Activated naive CD8-positive, alpha-beta T cell (primary cell): ENCODE data around the gene GAP43.

ENCODE experiments used
- H3K27ac Mint-ChIP-seq: one replicate; pipeline ENCODE4 v1.8.0; 2021; ENCODE audit warnings: mixed read lengths
- H3K27me3 Mint-ChIP-seq: one replicate; pipeline ENCODE4 v1.8.0; 2021; ENCODE audit warnings: mixed read lengths
- H3K36me3 Mint-ChIP-seq: one replicate; pipeline ENCODE4 v1.8.0; 2021; ENCODE audit warnings: mixed read lengths
- H3K4me1 Mint-ChIP-seq: one replicate; pipeline ENCODE4 v1.8.0; 2021; ENCODE audit warnings: low read depth, mixed read lengths
- H3K4me3 Mint-ChIP-seq: one replicate; pipeline ENCODE4 v1.8.0; 2021; ENCODE audit warnings: mild to moderate bottlenecking, mixed read lengths
- H3K9me3 Mint-ChIP-seq: one replicate; pipeline ENCODE4 v1.8.0; 2021; ENCODE audit warnings: low read depth, mixed read lengths

The GAP43 gene

GRCh38 chr3:115644391-115644790 lies 21.1 kb downstream of the GAP43 start:
- Mint-ChIP-seq H3K27me3 (peaks cover 11% of the 10 kb centered on the region), H3K4me3 (no peak overlapping the region), H3K36me3 (no peaks in the 10 kb centered on the region), H3K4me1 (no peaks in the 10 kb centered on the region), H3K27ac (no peak overlapping the region), H3K9me3 (no peaks in the 10 kb centered on the region)

- H3K9me3 Mint-ChIP-seq, result no peaks in the 10 kb centered on the region
- no peak overlapping the region for H3K27ac Mint-ChIP-seq
- H3K27me3 Mint-ChIP-seq, result peaks cover 13% of the 10 kb centered on the region
- H3K36me3 Mint-ChIP-seq, result no peaks in the 10 kb centered on the region
- H3K4me3 Mint-ChIP-seq, result no peak overlapping the region
- no peaks in the 10 kb centered on the region for H3K4me1 Mint-ChIP-seq
Observed at GRCh38 chr3:115646027-115646690, 22.8 kb downstream of the GAP43 start.

- no peaks in the 10 kb centered on the region for H3K9me3 Mint-ChIP-seq
- H3K4me1 Mint-ChIP-seq, result no peaks in the 10 kb centered on the region
- H3K4me3 Mint-ChIP-seq, result no peak overlapping the region
- H3K27ac Mint-ChIP-seq, result no peak overlapping the region
- no peaks in the 10 kb centered on the region for H3K36me3 Mint-ChIP-seq
- H3K27me3 Mint-ChIP-seq, result peaks cover 19% of the 10 kb centered on the region
Observed at GRCh38 chr3:115648559-115648958, 25.2 kb downstream of the GAP43 start.

DNA sequence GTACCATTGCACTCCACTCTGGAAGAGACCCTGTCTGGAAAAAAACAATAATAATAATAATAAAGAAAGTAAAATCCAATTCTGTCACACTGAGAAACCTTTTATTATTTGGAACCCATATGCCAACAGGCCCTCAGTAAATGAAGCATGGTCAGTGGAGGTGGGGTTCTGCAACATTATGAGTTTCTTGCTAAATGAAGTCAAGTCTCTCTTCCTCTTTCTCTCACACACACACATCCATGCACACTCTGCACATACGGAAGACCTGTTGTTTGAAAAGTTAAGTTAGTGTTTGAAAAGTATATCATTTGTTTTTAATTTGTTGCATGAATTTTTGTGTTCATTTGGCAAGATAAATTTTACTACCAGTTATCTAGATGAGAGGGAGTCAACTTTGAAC lies 27.8 kb downstream of the GAP43 start:
- Mint-ChIP-seq H3K36me3 (no peaks in the 10 kb centered on the region), H3K4me3 (no peak overlapping the region), H3K27me3 (peaks cover 16% of the 10 kb centered on the region), H3K27ac (no peak overlapping the region), H3K4me1 (peaks cover 3% of the 10 kb centered on the region), H3K9me3 (no peaks in the 10 kb centered on the region)

DNA sequence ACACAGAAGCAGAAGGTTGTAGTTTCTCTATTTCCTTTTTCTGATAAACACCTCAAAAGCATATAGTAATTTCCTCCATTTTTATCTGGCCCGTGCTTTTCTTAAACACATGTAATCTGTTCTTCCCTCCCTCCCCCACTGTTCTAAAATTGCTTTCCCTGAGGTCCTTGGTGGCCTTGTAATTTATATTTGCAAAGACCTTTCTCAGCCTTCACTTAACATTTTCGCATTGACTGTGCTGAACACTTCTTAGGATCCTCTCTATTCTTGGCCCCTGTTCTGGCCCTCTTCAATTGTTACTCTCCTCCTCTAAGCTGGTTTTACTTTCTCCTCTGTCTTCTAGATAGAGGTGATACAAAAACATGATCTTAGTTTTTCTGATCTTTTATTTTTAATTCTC lies 28.3 kb downstream of the GAP43 start:
- Mint-ChIP-seq H3K4me3 (no peak overlapping the region), H3K27ac (no peak overlapping the region), H3K4me1 (peaks cover 5% of the 10 kb centered on the region), H3K27me3 (peaks cover 16% of the 10 kb centered on the region), H3K9me3 (no peaks in the 10 kb centered on the region), H3K36me3 (no peaks in the 10 kb centered on the region)

DNA sequence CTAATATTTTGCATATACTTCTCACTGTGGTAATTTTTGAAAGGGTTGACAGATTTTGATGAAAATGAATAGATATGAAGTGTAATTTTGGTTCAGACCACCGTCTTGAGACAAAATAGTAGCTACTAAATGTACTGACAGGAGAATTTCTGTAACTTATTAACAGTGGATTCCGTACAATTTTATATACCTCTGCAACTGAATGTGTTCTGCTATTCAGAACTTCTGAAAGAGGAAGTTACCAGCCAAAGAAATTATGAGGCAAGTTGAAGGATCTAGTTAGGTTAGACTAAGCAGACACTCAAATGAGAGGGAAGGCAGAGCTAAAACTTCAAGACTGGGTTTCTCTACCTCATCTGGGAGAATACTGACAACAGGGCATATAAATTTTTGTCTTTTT lies 29.4 kb downstream of the GAP43 start:
- Mint-ChIP-seq H3K4me3 (no peak overlapping the region), H3K27ac (no peak overlapping the region), H3K4me1 (peaks cover 14% of the 10 kb centered on the region)

GRCh38 chr3:115655761-115656282 lies 32.5 kb downstream of the GAP43 start:
- peaks cover 8% of the 10 kb centered on the region for H3K27me3 Mint-ChIP-seq
- peaks cover 38% of the 10 kb centered on the region for H3K4me1 Mint-ChIP-seq
- no peaks in the 10 kb centered on the region for H3K36me3 Mint-ChIP-seq
- peak overlapping the region; percentile 36 for H3K4me3 Mint-ChIP-seq
- no peaks in the 10 kb centered on the region for H3K9me3 Mint-ChIP-seq
- H3K27ac Mint-ChIP-seq, result no peak overlapping the region

More for the DNA sequence above, 29.4 kb downstream of the GAP43 start:
- Mint-ChIP-seq H3K36me3 (no peaks in the 10 kb centered on the region), H3K9me3 (no peaks in the 10 kb centered on the region), H3K27me3 (peaks cover 13% of the 10 kb centered on the region)

GRCh38 chr3:115657168-115657567 lies 33.9 kb downstream of the GAP43 start:
- H3K27ac Mint-ChIP-seq, result peak overlapping the region; percentile 54
- H3K36me3 Mint-ChIP-seq, result no peaks in the 10 kb centered on the region
- peaks cover 4% of the 10 kb centered on the region for H3K27me3 Mint-ChIP-seq
- H3K4me1 Mint-ChIP-seq, result peaks cover 38% of the 10 kb centered on the region
- no peaks in the 10 kb centered on the region for H3K9me3 Mint-ChIP-seq
- peak overlapping the region; percentile 74 for H3K4me3 Mint-ChIP-seq

- Mint-ChIP-seq H3K4me1 (peaks cover 38% of the 10 kb centered on the region), H3K27me3 (no peaks in the 10 kb centered on the region), H3K27ac (peak overlapping the region; percentile 97), H3K9me3 (no peaks in the 10 kb centered on the region), H3K36me3 (no peaks in the 10 kb centered on the region), H3K4me3 (peak overlapping the region; percentile 96)
Observed at GRCh38 chr3:115658032-115658336, 34.7 kb downstream of the GAP43 start.

- Mint-ChIP-seq H3K4me1 (peaks cover 42% of the 10 kb centered on the region), H3K27ac (peak overlapping the region; percentile 97), H3K4me3 (peak overlapping the region; percentile 96), H3K36me3 (no peaks in the 10 kb centered on the region), H3K9me3 (no peaks in the 10 kb centered on the region), H3K27me3 (no peaks in the 10 kb centered on the region)
Observed at GRCh38 chr3:115658337-115659181, 35.2 kb downstream of the GAP43 start.

DNA sequence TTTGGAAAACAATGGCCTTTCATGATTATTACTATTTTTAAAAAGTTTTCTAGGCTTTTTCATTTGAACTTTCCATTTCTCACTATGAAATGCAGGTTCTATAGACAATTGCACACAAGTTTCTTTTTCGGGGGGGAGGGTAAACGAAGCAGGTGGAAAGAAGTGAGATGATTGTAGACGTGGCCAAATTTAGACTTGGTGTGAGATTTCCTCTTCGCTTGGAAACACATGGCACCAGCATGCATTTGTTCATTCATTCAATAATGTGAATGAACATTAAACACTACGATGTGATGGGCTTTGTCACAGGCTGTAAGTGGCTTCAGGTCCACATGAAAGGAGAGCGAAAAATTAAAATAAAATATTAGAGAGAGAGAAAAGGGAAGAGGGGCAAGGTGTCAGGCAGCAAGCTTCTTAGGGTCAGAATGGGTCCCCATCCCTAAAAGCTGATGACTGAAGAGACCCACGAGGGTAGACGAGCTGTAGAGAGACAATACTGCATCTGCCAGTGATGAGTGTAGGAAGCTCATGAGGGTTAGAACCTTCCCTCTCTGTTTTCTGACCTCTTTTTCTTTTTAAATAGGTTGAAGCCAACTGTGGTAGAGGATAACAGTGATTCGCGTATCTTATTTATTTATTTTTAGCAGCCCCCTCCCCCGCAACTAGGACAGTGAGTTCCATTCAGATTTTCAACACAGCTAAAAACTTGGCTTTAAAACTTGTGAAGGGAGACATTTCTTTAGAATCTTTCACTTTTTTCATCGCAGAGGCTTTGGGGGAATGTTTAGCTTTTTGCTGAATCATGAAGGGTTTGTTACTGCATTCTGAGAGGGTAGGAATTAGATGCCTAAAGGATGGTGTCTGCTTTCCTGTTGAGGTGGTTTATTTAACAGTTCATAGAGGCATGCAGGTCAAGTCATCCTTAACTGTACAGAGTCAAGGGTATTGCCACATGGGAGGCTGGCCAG lies 36.2 kb downstream of the GAP43 start:
- H3K27ac Mint-ChIP-seq, result peak overlapping the region; percentile 77

GRCh38 chr3:115660646-115661337 lies 37.5 kb downstream of the GAP43 start:
- Mint-ChIP-seq H3K9me3 (no peaks in the 10 kb centered on the region), H3K36me3 (no peaks in the 10 kb centered on the region), H3K27me3 (peaks cover 2% of the 10 kb centered on the region), H3K27ac (no peak overlapping the region), H3K4me3 (no peak overlapping the region), H3K4me1 (peaks cover 42% of the 10 kb centered on the region)

More for the DNA sequence above, 36.2 kb downstream of the GAP43 start:
- H3K36me3 Mint-ChIP-seq, result no peaks in the 10 kb centered on the region
- H3K27me3 Mint-ChIP-seq, result no peaks in the 10 kb centered on the region
- H3K4me1 Mint-ChIP-seq, result peaks cover 42% of the 10 kb centered on the region
- peak overlapping the region; percentile 78 for H3K4me3 Mint-ChIP-seq
- no peaks in the 10 kb centered on the region for H3K9me3 Mint-ChIP-seq

DNA sequence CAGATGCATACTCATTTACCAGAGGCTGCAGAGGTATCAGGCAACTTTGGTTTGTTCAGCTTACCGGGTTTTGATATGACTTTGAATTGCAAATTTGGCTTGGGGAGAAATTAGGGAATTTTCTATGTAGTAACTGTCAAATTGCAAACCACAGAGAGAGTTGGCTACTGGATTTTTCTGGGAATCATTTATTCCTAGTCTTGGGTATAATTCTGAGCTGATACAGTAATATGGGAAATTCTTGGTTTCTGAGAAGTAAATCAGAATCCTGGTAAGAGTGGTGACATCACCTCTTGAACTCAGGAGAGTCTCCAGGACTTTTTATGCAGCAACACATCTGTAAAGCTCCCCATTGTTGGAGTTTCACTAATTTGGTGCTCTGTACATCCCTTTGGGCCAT lies 39.0 kb downstream of the GAP43 start:
- H3K4me1 Mint-ChIP-seq, result peaks cover 35% of the 10 kb centered on the region
- H3K27ac Mint-ChIP-seq, result no peak overlapping the region
- H3K9me3 Mint-ChIP-seq, result no peaks in the 10 kb centered on the region
- peaks cover 2% of the 10 kb centered on the region for H3K27me3 Mint-ChIP-seq
- no peaks in the 10 kb centered on the region for H3K36me3 Mint-ChIP-seq
- no peak overlapping the region for H3K4me3 Mint-ChIP-seq

- H3K36me3 Mint-ChIP-seq, result no peaks in the 10 kb centered on the region
- H3K9me3 Mint-ChIP-seq, result no peaks in the 10 kb centered on the region
- H3K27me3 Mint-ChIP-seq, result peaks cover 2% of the 10 kb centered on the region
- no peak overlapping the region for H3K4me3 Mint-ChIP-seq
- no peak overlapping the region for H3K27ac Mint-ChIP-seq
- H3K4me1 Mint-ChIP-seq, result peaks cover 32% of the 10 kb centered on the region
Observed at GRCh38 chr3:115663414-115663813, 40.1 kb downstream of the GAP43 start.
